ENCODE results near the gene IFNLR1. TPM values are rescaled to one million over a fixed set of nuclear protein-coding genes. Genes with fewer than 3 reads are reported as not detected.

The IFNLR1 gene
- total RNA-seq, 1 donor from 2014 or later: 21.2 TPM

GRCh38 chr1:24202556-24202955 lies 15.5 kb upstream of the IFNLR1 start:
- no peak for DNase-seq (ENCODE audit: low spot score, unreplicated experiment)
- TF ChIP-seq CTCF (IDR thresholded peaks at IDR 0.05; ENCODE audit: unreplicated experiment): no peak
- no peak overlapping the region for H3K27ac Mint-ChIP-seq
- H3K4me1 Mint-ChIP-seq (ENCODE audit: low read depth): no peaks in the 10 kb centered on the region
- H3K27me3 Mint-ChIP-seq: peaks cover 4% of the 10 kb centered on the region
- no peaks in the 10 kb centered on the region for H3K36me3 Mint-ChIP-seq (ENCODE audit: insufficient read depth)
- no peaks in the 10 kb centered on the region for H3K9me3 Mint-ChIP-seq (ENCODE audit: low read depth)
- H3K4me3 Mint-ChIP-seq (ENCODE audit: low read depth): no peak overlapping the region

- Mint-ChIP-seq H3K4me1 (ENCODE audit: low read depth) (no peaks in the 10 kb centered on the region), H3K27ac (peak overlapping the region; percentile 27), H3K27me3 (peaks cover 4% of the 10 kb centered on the region), H3K4me3 (ENCODE audit: low read depth) (no peak overlapping the region), H3K9me3 (ENCODE audit: low read depth) (no peaks in the 10 kb centered on the region), H3K36me3 (ENCODE audit: insufficient read depth) (no peaks in the 10 kb centered on the region)
- peak; percentile 78 for DNase-seq (ENCODE audit: low spot score, unreplicated experiment)
- peak; percentile 83 for TF ChIP-seq CTCF (IDR thresholded peaks at IDR 0.05; ENCODE audit: unreplicated experiment)
Observed at GRCh38 chr1:24201941-24202440, 14.9 kb upstream of the IFNLR1 start.

- Mint-ChIP-seq H3K4me3 (ENCODE audit: low read depth) (no peak overlapping the region), H3K36me3 (ENCODE audit: insufficient read depth) (no peaks in the 10 kb centered on the region), H3K9me3 (ENCODE audit: low read depth) (no peaks in the 10 kb centered on the region), H3K27me3 (peaks cover 4% of the 10 kb centered on the region), H3K4me1 (ENCODE audit: low read depth) (no peaks in the 10 kb centered on the region), H3K27ac (no peak overlapping the region)
- TF ChIP-seq CTCF (IDR thresholded peaks at IDR 0.05; ENCODE audit: unreplicated experiment): peak; percentile 91
- peak; percentile 56 for DNase-seq (ENCODE audit: low spot score, unreplicated experiment)
Observed at GRCh38 chr1:24199291-24199900, 12.3 kb upstream of the IFNLR1 start.

- H3K27me3 Mint-ChIP-seq: peaks cover 4% of the 10 kb centered on the region
- no peaks in the 10 kb centered on the region for H3K4me1 Mint-ChIP-seq (ENCODE audit: low read depth)
- H3K9me3 Mint-ChIP-seq (ENCODE audit: low read depth): no peaks in the 10 kb centered on the region
- TF ChIP-seq CTCF (IDR thresholded peaks at IDR 0.05; ENCODE audit: unreplicated experiment): no peak
- DNase-seq (ENCODE audit: low spot score, unreplicated experiment): no peak
- H3K27ac Mint-ChIP-seq: no peak overlapping the region
- no peaks in the 10 kb centered on the region for H3K36me3 Mint-ChIP-seq (ENCODE audit: insufficient read depth)
- H3K4me3 Mint-ChIP-seq (ENCODE audit: low read depth): no peak overlapping the region
Observed at GRCh38 chr1:24198766-24199165, 11.7 kb upstream of the IFNLR1 start.

- TF ChIP-seq CTCF (IDR thresholded peaks at IDR 0.05; ENCODE audit: unreplicated experiment): no peak
- Mint-ChIP-seq H3K9me3 (ENCODE audit: low read depth) (no peaks in the 10 kb centered on the region), H3K27me3 (peaks cover 7% of the 10 kb centered on the region), H3K27ac (no peak overlapping the region), H3K4me1 (ENCODE audit: low read depth) (no peaks in the 10 kb centered on the region), H3K36me3 (ENCODE audit: insufficient read depth) (no peaks in the 10 kb centered on the region), H3K4me3 (ENCODE audit: low read depth) (no peak overlapping the region)
- no peak for DNase-seq (ENCODE audit: low spot score, unreplicated experiment)
Observed at GRCh38 chr1:24195874-24196273, 8.8 kb upstream of the IFNLR1 start.

Measured in progenitor cell of endocrine pancreas (in vitro differentiated cells).